Peyer's patch (tissue), 4 donors: ENCODE results near the gene VSIG4.

ENCODE experiments used
- CTCF ChIP-seq, 6 experiments: fragments of 450-650 bp in 4 of 6; fragments of 200-600 bp in 2 of 6; sonication (generic) in 1 of 6; IDR thresholded peaks; one replicate each; pipeline ENCODE4 v1.5.1; 2017 to 2019; ENCODE audit warnings: antibody characterized with exemption in 6 of 6, mild to moderate bottlenecking in 3 of 6, moderate library complexity in 1 of 6
- POLR2A ChIP-seq, 2 donors: fragments of 450-650 bp; IDR thresholded peaks; one replicate each; pipeline ENCODE4 v1.5.1; 2017; ENCODE audit warnings: antibody characterized with exemption in 2 of 2, mild to moderate bottlenecking in 2 of 2, moderate library complexity in 2 of 2

GRCh38 chrX:66000178-66000577 is 39.7 kb downstream of the VSIG4 start:
- TF ChIP-seq CTCF (IDR thresholded peaks at IDR 0.05), result no peak
- TF ChIP-seq POLR2A (IDR thresholded peaks at IDR 0.05), result no peak
